ENCODE results near the gene TCERG1L. TPM values are rescaled to one million over a fixed set of nuclear protein-coding genes. Genes with fewer than 3 reads are reported as not detected.

The TCERG1L gene
- total RNA-seq = 1 to 10 TPM; 4.0 to 4.2 TPM

DNA sequence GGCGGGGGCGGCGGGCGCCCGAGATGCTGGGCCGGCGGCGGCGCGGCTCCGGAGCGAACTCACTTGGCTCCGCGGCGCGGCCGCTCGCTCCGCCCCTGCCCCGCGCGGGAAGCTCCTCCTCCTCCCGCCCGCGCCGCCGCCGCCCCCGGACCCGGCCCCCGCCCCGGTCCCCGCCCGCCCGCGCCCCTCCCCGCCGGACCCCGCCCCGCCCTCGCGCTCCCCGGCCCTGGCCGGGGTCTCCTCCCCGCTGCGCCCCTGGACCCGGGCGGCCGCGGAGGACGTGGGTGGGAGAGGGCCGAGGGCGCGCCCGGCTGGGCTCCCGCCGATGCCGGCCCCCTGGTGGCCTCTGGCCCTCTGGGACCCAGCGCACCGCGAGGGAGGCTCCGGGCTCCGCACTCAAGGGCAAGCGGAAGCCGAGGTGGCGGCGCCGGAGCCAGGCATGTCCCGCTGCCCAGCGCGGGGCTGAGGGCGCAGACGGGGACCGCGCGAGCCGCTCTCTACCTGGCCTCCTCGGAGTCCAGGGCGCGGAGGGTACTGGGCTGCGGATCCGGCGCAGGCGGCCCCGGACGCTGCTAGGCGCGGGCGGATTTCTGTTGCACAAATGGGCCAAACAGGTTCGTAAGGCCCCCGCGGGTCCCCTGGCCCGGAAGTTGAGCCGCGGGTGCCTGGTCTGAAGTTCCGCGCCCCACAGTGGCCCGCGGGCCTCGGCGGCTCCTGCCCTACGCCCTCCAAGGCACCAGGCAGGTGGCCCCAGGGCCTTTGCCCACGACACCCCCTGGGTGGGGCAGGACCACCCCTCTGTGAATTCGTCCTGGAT lies at the start of gene TCERG1L:
TCERG1L (minus strand) TSS at position 61 of the 817 bp plus-strand sequence. CDS start 86 bp downstream, outside the sequence.
- no peaks in the 10 kb centered on the region for H3K36me3 ChIP-seq (replicated peaks in 1 of 2; ENCODE audit: insufficient read depth in 1 of 2, low read depth in 2 of 2)
- 1 to 6% methylated on average over 7 to 66 of the region's 104 CpGs for WGBS, 2 donors
- TF ChIP-seq POLR2A (IDR thresholded peaks at IDR 0.05) = peak in 1 of 3 donors; percentile 10
- TF ChIP-seq, protein P1, sequence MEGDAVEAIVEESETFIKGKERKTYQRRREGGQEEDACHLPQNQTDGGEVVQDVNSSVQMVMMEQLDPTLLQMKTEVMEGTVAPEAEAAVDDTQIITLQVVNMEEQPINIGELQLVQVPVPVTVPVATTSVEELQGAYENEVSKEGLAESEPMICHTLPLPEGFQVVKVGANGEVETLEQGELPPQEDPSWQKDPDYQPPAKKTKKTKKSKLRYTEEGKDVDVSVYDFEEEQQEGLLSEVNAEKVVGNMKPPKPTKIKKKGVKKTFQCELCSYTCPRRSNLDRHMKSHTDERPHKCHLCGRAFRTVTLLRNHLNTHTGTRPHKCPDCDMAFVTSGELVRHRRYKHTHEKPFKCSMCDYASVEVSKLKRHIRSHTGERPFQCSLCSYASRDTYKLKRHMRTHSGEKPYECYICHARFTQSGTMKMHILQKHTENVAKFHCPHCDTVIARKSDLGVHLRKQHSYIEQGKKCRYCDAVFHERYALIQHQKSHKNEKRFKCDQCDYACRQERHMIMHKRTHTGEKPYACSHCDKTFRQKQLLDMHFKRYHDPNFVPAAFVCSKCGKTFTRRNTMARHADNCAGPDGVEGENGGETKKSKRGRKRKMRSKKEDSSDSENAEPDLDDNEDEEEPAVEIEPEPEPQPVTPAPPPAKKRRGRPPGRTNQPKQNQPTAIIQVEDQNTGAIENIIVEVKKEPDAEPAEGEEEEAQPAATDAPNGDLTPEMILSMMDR (IDR thresholded peaks at IDR 0.05) = peak in 1 of 7 experiments; percentile 39
- intact Hi-C loops (cut with DNase I) = no loop called here
- DNase-seq (peak in 2 of 4 donors; percentile 37 to 46), ATAC-seq (peak; percentile 27)
- no peaks in the 10 kb centered on the region for H3K9me3 ChIP-seq
- peaks cover 18% of the 10 kb centered on the region for H3K4me1 ChIP-seq
- H3K27me3 ChIP-seq = peaks cover 0 to 5% of the 10 kb centered on the region in 2 donors
- no peak within 1 kb of the TSS for H3K27ac ChIP-seq
- H3K4me3 ChIP-seq = no peak within 1 kb of the TSS

DNA sequence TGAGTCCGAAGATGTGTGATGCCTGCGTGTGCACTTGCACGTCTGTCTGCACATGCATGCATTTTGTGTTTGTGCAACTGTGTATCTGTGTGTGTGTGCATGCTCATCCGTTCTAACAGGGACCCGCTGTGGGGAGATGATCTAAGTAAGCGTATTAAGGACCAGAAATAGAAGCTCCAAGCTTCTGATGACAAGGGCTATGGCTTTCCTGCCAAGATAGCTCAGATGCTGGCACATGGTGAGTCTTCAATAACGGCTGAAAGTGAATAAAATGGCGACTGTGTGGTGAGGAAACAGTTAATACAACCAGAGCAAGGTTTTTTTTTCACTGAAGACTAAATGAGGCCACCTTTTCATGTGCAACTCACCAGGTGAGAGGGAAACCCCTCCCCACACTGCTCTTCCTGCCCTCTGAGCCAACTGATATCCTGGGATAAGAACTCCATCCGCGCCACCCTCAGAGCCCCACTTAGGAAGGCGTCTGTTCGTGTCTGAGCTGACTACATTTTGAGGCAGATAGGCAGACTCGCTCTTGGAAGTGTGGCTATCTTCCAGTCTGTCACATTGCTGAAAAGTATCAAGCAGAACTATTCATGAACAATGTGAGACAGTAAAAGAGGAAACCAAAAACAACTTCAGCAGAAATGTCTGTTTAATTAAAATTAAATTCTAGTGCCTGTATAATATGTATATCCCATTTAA lies 47.4 kb upstream of the TCERG1L start:
- Histone ChIP-seq H3K4me1 (no peaks in the 10 kb centered on the region), H3K4me3 (no peak overlapping the region), H3K27ac (no peak overlapping the region), H3K9me3 (no peaks in the 10 kb centered on the region), H3K36me3 (replicated peaks in 1 of 2; ENCODE audit: insufficient read depth in 1 of 2, low read depth in 2 of 2) (no peaks in the 10 kb centered on the region), H3K27me3 (no peaks in the 10 kb centered on the region)
- intact Hi-C loops (cut with DNase I) = no loop called here
- no peak for ATAC-seq
- DNase-seq = no peak
- no peak for TF ChIP-seq POLR2A (IDR thresholded peaks at IDR 0.05)
- TF ChIP-seq, protein P1 (IDR thresholded peaks at IDR 0.05) = no peak
- 34 to 38% methylated on average over 12 to 13 of the region's 13 CpGs for WGBS, 2 donors

DNA sequence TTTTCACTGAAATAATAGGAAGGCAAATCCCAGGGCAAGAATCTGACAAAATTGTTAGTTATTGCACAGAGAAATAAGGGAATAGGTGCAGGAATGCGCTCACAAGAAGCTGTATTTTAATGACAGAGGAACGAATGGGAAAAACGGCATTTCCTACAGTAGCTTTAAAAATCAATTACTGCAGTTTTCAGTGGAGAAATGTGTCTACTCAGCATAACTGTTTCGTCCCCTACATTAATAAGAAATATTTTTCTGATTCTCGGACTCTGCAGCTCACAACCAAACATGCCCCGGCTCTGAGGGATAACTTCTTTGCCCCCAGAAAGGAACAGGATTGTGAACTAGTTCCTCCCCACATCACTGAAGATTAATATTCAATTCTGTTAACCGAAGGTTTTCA lies 44.9 kb upstream of the TCERG1L start:
- Histone ChIP-seq H3K9me3 (no peaks in the 10 kb centered on the region), H3K36me3 (replicated peaks in 1 of 2; ENCODE audit: insufficient read depth in 1 of 2, low read depth in 2 of 2) (no peaks in the 10 kb centered on the region), H3K4me1 (no peaks in the 10 kb centered on the region), H3K27me3 (no peaks in the 10 kb centered on the region), H3K27ac (no peak overlapping the region), H3K4me3 (no peak overlapping the region)
- ATAC-seq = no peak
- intact Hi-C loops (cut with DNase I) = no loop called here
- DNase-seq = no peak
- 54 to 56% methylated on average over 7 of the region's 7 CpGs for WGBS, 2 donors
- TF ChIP-seq, protein P1 (IDR thresholded peaks at IDR 0.05) = no peak
- TF ChIP-seq POLR2A (IDR thresholded peaks at IDR 0.05) = no peak

DNA sequence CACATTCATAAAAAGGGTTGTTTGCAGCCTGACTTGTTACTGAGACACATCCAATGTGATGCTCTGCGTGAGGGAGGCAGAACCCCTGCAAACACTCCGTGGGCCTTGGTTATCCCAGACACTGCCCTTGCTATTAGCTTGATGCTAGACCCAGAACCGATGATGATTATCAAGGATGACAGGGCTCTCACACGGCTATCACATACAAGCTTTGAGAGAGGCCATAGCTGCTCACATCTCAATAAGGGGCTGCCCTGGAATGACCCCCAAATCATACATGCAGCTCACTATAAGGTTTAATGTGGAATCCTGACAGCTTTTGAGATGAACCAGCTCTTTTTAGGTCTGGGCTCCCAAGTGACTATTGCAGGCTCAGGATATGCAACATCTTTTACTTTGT lies 44.4 kb upstream of the TCERG1L start:
- intact Hi-C loops (cut with DNase I) = no loop called here
- no peaks in the 10 kb centered on the region for H3K27me3 ChIP-seq
- no peak overlapping the region for H3K4me3 ChIP-seq
- no peaks in the 10 kb centered on the region for H3K4me1 ChIP-seq
- H3K36me3 ChIP-seq (replicated peaks in 1 of 2; ENCODE audit: insufficient read depth in 1 of 2, low read depth in 2 of 2) = no peaks in the 10 kb centered on the region
- no peak overlapping the region for H3K27ac ChIP-seq
- ATAC-seq (no peak), DNase-seq (no peak)
- TF ChIP-seq, protein P1 (IDR thresholded peaks at IDR 0.05) = no peak
- no peak for TF ChIP-seq POLR2A (IDR thresholded peaks at IDR 0.05)
- no peaks in the 10 kb centered on the region for H3K9me3 ChIP-seq
- WGBS, 2 donors = 57 to 76% methylated on average over 4 of the region's 4 CpGs

All from body of pancreas (tissue), 4 donors.